PC-9 (cell line): ENCODE data around the gene TUT4.

Experiments used
- CTCF ChIP-seq: fragments of 200-600 bp; sonication (generic); conservative IDR thresholded peaks from 2 replicates; pipeline ENCODE4 v1.6.1; 2017; ENCODE audit warnings: mixed run types, antibody characterized with exemption, mild to moderate bottlenecking, moderate library complexity
- EZH2 ChIP-seq: fragments of 200-600 bp; sonication (generic); IDR thresholded peaks from 2 replicates; pipeline ENCODE4 v1.8.0; 2017; ENCODE audit warnings: antibody characterized with exemption, low read depth

- TF ChIP-seq CTCF: no peak
- no peak for TF ChIP-seq EZH2
Observed at GRCh38 chr1:52469108-52469507, 83.8 kb downstream of the TUT4 start.
